Epithelial cell of proximal tubule (primary cell): Measurements from ENCODE around the gene MYCT1. TPM values are rescaled to one million over a fixed set of nuclear protein-coding genes. Genes with fewer than 3 reads are reported as not detected.
"Not testable (repeated sequence)": the region's sequence is repeated elsewhere in the genome, so short reads cannot be mapped to it uniquely, and the experiment has no call there.

ENCODE experiments used
- DNase-seq: peaks from one replicate; pipeline ENCODE4 v3.0.0-alpha.2; 2011; ENCODE audit warnings: low read depth
- H3K4me3 ChIP-seq: 2 replicates; pipeline ENCODE4 v1.5.1; 2011; ENCODE audit warnings: low read depth, mild to moderate bottlenecking, low read length
- total RNA-seq: library from RNA; depleted of rRNA; stranded (reverse); fragments of >200 nt; gene quantifications from 2 replicates; pipeline ENCODE4 v1.2.3, GENCODE V29; 2015
- TF ChIP-seq, protein P1 (sequence below): conservative IDR thresholded peaks from 2 replicates; pipeline ENCODE4 v1.5.1; 2012; ENCODE audit warnings: low read depth, mild to moderate bottlenecking, low read length

MYCT1 gene
- total RNA-seq, 1 donor from 2014 or later, result not detected

DNA sequence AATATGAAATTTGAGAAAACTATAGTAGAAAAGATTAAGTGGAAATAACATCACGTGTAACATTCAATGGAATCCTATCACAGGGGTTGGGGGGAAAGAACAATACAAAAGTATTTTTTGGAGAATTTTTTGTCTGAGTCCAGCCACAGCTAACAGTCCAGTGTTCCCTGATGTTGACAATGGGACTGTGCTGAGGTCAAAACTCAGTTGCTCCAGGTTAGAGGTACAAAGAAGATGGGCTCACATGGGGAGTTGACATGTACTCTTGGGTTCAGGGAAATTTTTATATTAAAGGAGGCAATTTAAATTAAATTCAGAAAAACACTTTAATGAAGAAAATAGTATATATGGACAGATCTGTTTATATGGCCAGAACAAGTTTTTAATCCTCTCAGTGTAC lies 995 bp downstream of the MYCT1 start:
- DNase-seq, result no peak
- TF ChIP-seq, protein P1, sequence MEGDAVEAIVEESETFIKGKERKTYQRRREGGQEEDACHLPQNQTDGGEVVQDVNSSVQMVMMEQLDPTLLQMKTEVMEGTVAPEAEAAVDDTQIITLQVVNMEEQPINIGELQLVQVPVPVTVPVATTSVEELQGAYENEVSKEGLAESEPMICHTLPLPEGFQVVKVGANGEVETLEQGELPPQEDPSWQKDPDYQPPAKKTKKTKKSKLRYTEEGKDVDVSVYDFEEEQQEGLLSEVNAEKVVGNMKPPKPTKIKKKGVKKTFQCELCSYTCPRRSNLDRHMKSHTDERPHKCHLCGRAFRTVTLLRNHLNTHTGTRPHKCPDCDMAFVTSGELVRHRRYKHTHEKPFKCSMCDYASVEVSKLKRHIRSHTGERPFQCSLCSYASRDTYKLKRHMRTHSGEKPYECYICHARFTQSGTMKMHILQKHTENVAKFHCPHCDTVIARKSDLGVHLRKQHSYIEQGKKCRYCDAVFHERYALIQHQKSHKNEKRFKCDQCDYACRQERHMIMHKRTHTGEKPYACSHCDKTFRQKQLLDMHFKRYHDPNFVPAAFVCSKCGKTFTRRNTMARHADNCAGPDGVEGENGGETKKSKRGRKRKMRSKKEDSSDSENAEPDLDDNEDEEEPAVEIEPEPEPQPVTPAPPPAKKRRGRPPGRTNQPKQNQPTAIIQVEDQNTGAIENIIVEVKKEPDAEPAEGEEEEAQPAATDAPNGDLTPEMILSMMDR, result no peak

DNA sequence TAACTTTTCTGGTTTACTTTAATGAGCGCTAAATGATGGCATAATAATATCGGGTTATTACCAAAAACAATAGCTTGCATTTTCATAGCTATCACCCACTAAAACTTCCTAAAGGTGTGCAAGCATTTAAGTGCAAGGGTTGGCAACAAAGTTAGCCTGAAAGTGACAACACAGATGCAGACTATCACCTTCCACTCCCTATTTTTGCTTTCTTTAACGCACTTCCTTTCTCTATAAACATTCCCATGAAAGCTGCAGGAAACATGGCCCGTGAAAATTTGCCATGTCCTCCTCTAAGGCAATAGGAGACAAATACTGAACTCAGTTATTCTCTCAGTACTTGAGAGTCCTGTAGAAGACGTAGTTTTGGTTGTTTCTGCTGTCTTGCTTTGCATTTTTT lies 2.7 kb downstream of the MYCT1 start:
- TF ChIP-seq, protein P1, result no peak
- H3K4me3 ChIP-seq, result no peak overlapping the region
- DNase-seq, result no peak

More for the DNA sequence above, 995 bp downstream of the MYCT1 start:
- no peak overlapping the region for H3K4me3 ChIP-seq

DNA sequence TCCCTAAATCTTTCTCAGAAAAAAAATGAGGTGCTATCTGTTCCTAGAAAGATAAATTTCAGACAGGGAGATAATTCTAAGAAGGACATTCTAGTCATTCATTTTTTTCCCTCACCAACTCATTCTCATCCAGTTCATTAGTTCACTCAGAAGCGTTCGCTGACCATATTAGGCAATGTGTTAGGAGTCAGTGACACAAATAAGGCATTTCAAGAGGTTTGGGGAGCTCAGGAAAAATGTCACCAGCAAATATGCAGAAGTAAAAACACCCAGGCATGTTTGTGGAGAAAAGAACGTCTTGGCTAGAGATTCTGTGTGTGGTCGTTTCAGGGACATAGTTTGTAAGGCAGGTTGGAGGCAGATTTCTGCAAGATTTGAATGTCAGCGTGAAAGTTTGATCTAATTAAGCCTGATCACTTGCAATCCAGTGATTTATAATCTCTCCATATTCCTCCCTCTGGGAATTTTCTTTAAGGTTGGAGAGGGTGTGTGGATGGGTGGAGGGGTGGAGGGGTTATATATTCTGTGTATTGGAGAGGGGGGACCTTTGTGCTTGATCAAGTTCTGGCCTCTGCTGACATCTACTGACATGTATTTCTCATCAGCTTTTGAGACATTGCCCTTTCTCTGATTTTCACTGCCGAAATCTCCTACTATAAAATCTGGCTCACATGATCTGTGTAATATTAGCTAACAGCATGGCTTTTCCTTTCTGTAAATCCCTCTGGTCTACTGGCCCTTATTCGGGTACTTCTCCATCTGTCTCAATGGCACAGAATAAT lies 3.6 kb downstream of the MYCT1 start:
- DNase-seq, result no peak
- TF ChIP-seq, protein P1, result peak; percentile 6
- no peak overlapping the region for H3K4me3 ChIP-seq

DNA sequence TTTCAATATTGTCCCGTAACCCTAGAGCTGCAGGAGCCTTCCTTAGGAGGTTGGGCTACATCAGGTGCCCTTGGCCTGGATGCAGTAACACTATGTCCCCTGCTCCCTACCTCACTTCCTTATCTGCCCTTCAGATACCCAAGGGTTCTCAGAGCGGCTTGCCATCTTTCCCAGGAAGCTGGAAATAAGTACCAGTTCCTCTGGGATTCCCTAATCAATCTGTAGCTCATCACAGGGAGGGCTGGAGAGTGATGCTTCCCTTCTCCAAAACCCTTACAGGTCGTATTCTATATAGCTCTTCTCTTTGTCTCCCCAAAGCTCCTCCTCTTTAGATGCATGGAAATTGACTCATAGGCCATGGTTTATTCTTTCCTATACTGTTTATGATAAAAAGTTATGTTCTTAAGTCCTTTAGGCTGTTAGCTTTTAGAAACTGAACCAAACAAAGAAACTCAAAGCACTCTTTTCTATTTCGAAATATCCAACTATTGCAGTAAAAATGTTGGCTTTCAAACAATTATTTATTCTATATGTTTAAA lies 4.2 kb downstream of the MYCT1 start:
- no peak overlapping the region for H3K4me3 ChIP-seq
- no peak for DNase-seq
- TF ChIP-seq, protein P1, result no peak

DNA sequence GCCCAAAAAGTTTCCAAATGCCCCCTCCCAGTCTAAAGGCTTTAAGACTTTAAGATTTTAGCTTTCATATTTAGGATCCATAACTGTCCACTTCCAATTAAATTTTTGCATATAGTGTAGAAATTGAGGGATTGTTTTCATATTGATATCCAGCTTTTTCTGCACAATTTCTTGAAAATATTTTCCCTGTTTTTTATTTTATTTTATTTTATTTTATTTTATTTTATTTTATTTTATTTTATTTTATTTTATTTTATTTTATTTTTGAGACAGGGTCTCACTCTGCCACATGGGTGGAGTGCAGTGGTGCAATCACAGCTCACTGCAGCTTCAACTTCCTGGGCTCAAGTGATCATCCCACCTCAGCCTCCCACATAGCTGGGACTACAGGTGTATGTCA lies 6.1 kb downstream of the MYCT1 start:
- DNase-seq, H3K4me3 ChIP-seq: not testable (repeated sequence)

DNA sequence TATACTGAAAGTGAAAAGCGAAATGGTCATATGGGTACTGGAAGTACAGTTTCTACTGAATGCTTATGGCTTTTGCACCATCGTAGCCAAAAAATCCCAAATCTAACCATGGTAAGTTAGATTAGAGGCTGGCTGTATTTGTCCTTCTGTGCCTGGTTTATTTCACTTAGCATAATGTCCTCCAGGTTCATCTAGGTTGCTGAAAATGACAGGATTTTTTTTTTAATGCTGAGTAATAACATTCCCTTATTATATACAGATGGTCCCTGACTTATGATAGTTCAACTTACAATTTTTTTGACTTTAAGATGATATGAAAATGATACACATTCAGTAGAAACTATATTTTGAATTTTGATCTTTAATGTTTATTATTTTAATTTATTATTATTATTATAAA lies 7.6 kb downstream of the MYCT1 start:
- no peak overlapping the region for H3K4me3 ChIP-seq
- no peak for DNase-seq
- TF ChIP-seq, protein P1, result no peak

DNA sequence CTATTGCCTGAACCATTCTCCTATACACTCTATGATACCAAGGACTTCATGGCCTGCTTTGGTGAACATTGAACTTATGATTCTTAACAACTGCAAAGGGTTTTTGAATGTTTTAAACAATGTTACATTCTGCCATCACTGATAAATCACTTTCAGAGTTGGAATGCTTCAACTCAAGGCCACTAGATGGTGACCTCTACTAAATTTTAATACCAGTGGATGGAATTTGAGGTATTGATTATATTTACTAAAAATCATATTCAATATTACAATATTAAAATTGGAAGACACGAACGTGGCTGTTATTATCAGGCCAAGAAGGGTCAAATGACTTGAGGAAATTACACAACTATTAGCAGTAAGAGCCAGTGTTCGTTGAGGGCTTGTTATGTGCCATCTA lies 18.6 kb downstream of the MYCT1 start:
- H3K4me3 ChIP-seq, result no peak overlapping the region
- TF ChIP-seq, protein P1, result no peak
- no peak for DNase-seq
